Adrenal gland (tissue), 5 donors: ENCODE results near the gene SNF8.

Experiments used
- POLR2A ChIP-seq, 2 donors: fragments of 450-650 bp; IDR thresholded peaks; one replicate each; pipeline ENCODE4 v1.6.1; 2017; ENCODE audit warnings: antibody characterized with exemption in 2 of 2, mild to moderate bottlenecking in 2 of 2, moderate library complexity in 1 of 2
- TF ChIP-seq, protein P1 (sequence below), 6 experiments: fragments of 450-650 bp in 4 of 6; fragments of 200-600 bp in 2 of 6; sonication (generic) in 1 of 6; IDR thresholded peaks; 1 replicate in 5 of 6; 2 replicates in 1 of 6; pipeline versions ENCODE4 v1.5.1 to v1.8.0; 2016 to 2021; ENCODE audit warnings: antibody characterized with exemption in 6 of 6, mild to moderate bottlenecking in 2 of 6, moderate library complexity in 1 of 6
- donor health status: DM: no; HTN: no; CAD: no.

- TF ChIP-seq, protein P1, sequence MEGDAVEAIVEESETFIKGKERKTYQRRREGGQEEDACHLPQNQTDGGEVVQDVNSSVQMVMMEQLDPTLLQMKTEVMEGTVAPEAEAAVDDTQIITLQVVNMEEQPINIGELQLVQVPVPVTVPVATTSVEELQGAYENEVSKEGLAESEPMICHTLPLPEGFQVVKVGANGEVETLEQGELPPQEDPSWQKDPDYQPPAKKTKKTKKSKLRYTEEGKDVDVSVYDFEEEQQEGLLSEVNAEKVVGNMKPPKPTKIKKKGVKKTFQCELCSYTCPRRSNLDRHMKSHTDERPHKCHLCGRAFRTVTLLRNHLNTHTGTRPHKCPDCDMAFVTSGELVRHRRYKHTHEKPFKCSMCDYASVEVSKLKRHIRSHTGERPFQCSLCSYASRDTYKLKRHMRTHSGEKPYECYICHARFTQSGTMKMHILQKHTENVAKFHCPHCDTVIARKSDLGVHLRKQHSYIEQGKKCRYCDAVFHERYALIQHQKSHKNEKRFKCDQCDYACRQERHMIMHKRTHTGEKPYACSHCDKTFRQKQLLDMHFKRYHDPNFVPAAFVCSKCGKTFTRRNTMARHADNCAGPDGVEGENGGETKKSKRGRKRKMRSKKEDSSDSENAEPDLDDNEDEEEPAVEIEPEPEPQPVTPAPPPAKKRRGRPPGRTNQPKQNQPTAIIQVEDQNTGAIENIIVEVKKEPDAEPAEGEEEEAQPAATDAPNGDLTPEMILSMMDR (IDR thresholded peaks at IDR 0.05) = no peak
- no peak for TF ChIP-seq POLR2A (IDR thresholded peaks at IDR 0.05)
These were observed 14.9 kb downstream of the SNF8 start for GRCh38 chr17:48929812-48930165.
